GM19467 (cell line): ENCODE measurements around the gene FBXL4.

Source experiments
- ATAC-seq: cut with Tn5 transposase; IDR thresholded peaks from one replicate; pipeline ENCODE4 v1.9.1; 2021; ENCODE audit warnings: mild to moderate bottlenecking, moderate library complexity; ENCODE audit not compliant: unreplicated experiment

FBXL4 gene

DNA sequence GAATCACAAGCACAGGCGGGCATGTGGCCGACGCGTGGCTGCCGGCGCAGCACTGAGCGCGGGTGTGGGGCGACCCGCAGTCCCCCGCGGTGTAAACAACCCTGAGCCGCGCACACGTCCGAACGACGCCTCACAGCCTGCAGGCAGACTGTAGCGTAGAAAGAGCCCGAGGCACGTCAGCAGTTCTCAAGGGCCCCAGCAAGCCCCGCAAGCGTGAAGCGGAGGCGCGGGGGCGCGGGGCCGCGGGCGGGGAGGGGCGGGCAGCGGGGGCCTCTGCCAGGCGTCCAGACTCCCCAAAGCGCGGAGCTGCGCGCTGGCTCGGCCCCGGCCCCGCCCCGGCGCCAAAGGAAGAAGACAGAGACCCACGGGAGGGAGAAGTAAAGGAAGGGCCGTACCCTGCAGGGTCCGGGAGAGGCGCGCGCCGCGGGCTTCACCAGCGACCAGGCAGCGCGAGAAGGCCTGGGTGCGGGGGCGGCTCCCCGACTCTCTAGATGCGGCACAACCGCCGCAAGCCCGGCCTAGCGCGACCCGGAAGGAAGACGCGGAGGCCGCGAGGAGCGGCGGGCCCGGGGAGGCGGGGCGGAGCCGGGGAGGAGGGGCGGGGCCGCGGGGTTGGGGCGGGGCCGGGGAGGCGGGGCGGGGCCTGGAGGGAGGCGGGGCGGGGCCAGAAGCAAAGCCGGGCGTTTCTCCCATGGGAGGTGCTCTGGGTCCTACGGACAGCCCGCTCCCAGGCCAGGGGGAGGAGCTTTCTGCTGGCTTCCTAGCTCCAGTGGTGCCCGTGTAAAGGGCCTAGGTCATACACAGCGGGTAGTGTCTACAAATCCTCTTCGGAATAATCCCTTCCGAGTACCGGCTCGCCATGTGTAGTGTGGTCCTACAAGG is at the start of gene FBXL4:
TSS of gene FBXL4 (minus strand) at position 536 of the 882 bp plus-strand sequence. CDS start 20,958 bp downstream, outside the sequence.
- peak; percentile 82 for ATAC-seq

DNA sequence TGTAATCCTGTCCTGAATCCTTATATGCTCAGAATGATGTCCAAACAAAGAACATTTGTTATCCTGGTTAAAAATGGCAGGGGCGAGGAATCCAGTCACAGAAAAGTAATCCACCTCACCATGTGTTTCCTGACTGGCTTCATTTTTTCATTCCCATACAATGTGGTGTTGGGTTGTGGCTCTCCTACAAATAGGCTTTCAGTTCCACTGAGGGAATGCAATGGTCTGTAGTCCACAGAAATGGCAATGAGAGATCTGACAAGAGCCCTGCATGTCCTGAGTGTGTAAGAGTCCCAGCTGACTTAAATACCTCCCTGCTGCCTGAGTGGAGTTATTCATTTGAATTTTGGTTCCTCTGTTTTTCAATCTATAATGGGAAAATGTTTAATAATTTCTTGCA is 47.4 kb upstream of the FBXL4 start:
- ATAC-seq = no peak

DNA sequence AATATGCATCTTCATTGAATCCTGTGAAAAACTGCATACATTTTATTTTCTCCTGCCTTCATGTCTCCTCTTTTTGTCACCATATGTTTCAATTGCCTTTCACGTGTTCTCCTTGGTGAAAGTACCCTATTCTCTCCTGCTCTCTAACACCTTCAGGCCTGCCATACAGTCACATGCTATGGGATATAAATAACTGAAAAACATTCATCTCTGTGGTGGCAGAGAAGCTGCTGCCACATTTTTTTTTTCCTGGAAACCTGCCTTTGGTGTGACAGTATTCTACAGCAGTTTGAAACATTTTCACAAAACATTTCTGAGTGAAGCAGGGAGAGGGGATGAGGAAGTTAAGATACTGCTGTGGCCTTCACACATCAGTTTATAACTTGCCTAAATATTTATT is 44.8 kb upstream of the FBXL4 start:
- no peak for ATAC-seq

DNA sequence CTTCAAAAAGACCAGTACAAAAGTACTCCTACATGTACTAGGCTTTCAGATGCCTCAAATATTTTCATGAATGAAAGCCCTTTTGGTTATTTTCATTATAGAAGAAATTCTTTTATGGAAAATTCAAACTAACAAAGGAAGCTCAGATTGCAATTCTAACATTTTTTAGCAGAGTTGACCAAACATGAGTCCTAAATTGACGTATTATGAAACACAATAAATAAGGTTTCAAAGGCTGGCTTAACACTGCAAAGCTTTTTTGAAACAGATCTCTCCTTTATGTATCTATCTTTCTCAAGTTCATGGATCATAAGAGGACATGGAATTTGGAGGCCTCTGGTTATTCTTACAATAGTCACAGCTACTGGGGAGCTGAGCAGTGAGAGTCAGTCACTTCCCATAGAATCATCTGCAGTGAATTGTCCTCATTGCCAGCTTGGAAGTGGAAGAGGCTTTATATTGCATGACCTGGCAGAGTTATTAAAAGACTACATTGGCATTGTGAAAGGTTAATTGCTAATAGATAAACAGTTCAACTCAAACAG is 38.4 kb upstream of the FBXL4 start:
- ATAC-seq = no peak

DNA sequence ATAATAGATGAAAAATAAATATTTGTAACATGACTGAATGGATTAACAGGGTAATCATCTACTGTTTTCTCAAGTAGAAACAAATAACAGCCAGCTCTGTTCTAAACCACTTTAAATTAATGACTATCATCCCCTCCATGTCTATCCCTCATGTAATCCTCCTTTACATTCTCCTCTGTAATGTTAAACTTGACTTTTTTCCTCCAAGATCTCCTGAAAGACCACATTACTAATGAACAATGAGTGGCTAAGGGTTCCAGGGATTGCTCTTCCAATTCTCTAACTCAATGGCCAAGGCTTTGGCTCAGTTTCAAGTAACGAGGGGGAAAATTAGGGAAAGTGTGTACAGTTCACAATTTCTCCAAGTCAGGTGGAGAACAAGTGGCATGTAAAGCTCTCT is 37.6 kb upstream of the FBXL4 start:
- no peak for ATAC-seq

DNA sequence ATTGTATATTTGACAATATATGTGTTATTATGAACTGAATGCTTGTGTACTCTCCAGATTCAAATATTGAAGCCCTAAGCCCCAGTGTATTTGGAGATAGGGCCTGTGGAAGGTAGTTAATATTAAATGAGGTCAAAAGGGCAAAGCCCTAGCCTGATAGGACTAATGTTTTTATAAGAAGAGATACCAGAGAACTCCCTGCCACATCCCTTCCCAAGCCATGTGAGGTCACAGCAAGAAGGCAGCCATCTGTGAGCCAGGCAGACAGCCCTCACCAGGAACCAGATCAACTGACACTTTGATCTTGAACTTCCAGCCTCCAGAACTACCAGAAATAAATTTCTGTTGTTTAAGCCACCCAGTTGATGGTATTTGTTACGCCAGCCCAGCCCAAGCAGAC is 36.4 kb upstream of the FBXL4 start:
- no peak for ATAC-seq

DNA sequence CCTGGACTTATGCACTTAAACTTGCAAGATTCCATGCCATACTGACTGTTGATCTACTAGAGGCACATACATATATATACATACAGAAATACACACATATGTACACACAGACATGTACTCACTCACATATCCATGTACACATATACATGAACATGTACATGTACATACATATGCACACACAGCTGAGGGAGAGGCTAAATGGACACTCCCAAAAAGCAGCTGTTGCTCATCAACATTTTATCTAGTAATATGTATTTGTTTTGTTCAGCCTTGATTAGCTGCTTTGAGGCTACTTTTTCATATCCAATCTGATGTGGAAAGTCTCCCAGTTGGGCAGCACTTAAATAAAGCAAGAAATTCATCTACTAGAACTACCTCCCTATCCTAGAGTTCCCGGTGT is 33.7 kb upstream of the FBXL4 start:
- no peak for ATAC-seq

DNA sequence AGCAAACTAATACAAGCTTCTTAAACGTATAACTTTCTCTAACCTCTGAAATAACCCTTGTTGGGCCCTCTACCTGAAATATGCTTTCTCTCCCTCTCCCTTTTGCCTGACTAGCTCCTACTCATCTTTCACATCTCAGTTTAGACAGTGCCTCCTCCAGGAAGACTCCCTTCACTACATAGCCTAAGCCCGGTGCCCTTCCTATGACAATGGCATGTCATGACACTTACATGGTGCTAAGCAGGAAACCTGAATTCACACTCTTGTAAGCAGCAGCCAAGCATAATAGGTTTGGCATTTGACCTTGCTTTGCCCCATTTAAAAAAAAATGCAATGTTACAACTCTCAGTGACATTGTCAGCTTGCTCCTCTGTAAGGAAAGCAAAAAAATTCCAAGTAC is 33.1 kb upstream of the FBXL4 start:
- no peak for ATAC-seq

DNA sequence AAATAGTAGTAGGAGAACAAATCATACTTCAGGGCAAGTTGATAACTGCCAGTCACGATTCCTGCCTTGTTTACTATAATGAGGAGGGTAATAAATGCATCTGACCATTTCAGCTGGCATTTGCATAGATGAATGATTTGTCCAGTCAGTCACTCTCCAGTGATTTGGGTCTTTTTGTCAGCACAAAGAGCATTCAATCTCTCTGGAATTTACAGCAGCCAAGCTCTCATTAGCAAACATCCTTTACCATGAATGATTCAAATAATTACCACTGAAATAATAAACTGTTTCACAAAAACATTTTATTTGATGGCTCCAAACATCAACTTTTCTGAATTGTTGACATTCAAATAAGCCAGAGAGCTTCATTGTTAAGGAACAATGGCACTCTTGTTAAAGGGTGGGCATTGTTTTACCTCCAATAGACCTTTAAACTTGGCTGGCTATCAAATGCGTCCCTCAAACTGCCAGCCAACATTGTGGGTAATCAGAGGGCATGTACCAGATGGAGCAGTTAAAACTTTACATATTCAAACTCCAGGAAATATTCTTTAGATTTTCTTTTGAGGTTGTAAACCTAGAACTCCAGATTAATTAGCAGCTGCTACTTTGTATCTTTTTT is 30.0 kb upstream of the FBXL4 start:
- no peak for ATAC-seq

DNA sequence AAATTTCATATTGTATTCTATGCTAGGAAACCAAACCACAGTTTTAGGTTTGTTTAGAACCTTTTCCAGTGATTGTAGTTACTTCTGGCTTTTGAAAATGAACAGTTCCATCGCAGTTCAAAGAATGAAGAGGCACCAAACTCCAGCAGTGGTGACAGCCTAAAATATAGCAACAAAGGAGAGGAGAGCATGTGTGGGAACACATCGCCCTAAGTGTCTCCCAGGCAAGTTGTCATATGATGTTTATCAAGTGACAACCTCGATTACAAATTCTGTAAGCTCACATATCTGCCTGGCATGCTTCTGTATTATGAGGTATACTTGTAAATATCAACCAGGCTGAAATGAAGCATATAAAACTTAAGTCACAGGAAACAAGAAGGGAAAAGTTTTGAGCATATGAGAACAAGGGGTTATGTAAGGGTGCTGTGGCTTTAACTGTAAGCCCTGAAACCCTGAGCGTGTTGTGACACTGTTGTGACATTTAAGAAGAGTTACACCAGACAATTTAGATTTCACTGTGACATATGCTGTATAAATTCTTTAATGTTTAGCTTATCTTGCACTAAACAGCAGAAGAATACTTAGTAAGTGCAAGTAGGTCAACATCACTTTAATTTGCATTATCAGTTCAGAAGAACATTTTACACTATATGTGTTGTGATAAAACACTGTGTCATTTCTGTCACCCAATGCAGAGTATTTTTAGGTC is 29.1 kb upstream of the FBXL4 start:
- ATAC-seq = no peak

DNA sequence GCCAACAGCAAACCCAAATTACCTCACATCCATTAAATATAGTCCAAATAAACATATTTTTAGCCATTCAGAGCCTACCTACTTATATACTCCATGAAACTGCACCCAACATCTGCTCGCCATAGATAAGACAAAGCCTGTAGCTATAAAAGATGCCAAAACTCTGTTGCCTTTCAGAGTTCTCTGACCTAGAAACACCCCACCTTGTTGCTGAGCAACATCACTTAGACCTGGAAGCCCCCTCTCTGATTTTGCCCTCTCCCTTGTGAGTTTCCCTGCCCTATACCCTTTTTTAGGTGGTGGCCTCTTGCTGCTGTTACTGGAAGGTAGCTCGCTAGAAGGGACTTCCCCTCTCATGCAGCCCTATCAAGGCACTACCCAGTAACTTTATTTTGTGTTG is 27.7 kb upstream of the FBXL4 start:
- ATAC-seq = no peak

DNA sequence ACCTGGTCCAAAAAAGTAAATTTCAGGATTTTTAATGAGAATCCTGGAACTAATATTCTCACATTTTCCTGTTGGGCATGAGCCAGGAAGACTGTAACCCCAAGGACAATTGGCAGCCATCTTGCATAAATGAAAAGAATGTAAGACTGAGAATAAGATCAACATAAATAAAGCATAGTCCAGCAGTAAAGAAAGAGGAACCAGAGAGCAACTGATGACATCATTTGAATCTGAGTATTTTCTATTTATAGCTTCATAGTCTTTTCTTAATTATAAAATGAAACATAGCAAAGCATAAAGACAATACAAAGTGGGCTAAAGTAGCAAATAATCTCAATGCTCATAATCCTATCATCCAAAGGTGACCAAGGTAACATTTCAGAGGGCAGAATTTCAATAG is 26.6 kb upstream of the FBXL4 start:
- ATAC-seq = no peak

DNA sequence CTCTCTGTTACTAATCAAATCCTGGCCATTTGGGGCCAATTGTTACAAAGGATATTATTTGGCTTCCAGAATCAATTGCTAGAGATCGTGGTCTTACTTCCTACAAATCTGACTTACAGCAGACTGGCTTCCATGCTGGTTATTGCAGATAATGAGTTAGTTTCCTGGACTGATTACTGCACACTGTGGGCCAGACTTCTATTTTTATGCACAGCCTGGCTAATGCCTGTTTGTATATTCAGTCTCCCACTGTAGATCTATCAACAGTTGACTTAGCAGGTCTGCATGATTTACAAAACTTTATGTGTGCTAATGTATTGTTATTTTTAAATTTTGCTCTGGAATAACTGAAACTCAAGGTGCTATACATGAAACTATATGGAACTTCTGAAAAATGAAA is 25.8 kb upstream of the FBXL4 start:
- ATAC-seq = no peak

DNA sequence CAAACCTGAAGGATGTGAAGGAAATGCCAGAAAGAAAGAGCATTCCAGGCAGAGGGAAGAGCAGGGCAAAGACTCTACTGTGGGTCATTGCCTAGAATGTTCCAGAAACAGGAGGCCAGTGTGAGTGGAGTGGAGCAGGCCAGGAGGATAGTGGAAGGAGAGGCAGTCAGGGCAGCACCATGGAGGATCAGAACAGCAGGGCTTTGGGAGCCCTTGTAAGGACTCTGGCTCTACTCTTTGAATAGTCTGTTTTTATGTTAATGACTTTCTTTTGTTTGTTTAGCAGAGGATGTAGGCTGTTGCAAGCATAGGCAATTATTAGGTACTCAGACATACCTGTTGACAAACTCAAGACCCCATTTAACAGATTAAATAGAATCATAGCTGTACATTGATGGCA is 23.6 kb upstream of the FBXL4 start:
- ATAC-seq = no peak

DNA sequence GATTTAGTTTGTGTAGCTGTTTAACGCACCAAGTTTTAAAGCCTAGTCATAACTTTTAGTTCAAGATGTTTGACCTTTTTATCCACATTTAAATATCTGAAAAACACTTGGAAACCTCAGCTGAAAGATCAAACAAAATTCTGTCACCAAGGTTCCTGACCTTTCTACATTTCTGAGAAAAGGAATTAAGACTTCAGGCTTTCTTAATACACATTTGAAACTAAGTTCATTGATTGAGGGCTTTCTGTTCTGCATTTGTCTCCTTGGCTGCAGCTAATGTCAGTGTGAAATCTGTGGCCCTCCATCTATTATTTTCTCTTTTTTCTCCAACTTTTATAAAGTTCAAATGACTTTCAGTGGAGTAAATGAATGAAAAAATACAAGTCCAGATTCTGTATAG is 22.7 kb upstream of the FBXL4 start:
- no peak for ATAC-seq

DNA sequence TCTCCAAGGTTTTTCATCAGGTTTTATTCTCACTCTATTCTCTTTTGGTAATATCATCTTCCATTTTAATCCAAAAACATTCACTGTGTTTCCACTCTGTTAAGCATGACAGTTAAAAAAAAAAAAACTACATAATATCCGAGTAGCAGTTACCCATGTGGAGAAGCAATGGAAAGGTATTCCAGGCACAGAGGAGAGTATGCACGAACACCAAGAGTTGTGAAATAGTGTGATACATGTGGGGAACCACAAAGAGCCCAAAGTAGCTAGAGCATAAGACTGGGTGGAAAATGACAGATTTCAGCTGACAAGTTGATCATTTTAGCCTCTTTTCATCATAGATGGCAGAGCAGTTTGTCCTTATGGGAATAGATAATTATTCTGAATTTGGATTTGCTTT is 19.9 kb upstream of the FBXL4 start:
- no peak for ATAC-seq

DNA sequence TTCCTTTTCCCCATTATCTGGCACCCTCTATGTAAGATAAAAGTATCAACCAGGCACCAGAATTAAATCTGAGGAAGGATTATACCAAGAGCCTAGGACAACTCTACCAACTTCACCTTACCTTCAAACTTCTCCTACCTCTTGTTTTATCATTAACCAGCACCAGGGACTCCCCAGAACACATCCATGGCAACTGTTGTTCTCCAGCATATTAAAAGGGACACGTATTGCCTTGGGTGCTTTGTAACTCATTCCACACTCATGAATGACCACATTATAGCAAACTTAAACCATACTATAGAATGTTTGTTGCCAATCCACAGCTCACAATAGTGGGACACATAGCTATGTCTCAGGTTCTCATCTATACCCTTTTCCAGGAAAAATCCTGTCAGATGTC is 11.9 kb upstream of the FBXL4 start:
- ATAC-seq = no peak

DNA sequence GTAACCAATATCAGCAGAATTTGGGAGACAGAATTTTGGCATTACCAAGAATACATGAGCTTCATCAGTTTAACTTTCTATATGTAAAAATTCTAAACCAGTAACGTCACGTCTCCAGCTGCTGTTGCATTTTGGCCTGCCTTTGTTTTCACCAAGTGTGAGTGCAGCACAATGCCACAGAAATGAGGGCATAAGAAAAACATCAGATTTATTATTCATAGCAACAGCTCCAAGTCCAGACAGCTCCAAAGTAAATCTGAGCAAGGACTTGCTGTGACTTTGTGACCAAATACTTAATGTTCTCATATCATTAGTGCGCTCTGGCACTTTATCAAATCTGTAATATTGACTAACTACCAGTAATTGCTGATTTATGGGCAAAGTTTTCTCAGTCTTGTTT is 11.0 kb upstream of the FBXL4 start:
- no peak for ATAC-seq

DNA sequence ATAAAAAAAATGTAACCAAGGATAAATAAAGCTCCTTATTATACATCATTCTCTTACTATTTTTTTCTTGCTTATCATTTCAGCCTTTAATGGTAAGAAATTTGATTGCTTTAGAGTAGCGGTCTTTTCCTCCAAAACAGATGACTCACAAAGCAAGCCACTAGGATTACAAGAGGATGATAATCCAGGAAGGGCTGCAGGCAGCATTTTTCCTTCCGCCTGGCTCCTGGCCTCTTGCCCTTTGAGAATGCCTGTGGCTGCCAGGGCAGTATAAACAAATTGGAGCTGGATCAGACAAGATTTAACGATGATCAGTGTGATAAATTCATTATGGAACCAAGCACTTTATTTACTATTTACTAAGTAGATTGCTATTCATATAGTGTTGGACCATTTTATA is 9.7 kb upstream of the FBXL4 start:
- ATAC-seq = no peak

DNA sequence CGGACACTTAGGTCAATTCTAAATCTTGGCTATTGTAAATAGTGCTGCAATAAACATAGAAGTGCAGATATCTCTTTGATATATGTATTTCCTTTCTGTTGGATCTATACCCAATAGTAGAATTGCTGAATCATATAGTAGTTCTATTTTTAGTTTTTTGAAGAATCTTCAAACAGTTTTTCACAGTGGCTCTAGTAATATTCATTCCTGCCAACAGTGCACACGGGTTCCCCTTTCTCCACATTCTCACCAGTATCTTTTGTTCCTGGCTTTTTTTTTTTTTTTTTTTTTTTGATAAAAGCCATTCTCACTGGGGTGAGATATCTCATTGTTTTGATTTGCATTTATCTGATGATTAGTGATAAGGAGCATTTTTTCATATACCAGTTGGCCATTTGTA is 1.8 kb upstream of the FBXL4 start:
- ATAC-seq = no peak

DNA sequence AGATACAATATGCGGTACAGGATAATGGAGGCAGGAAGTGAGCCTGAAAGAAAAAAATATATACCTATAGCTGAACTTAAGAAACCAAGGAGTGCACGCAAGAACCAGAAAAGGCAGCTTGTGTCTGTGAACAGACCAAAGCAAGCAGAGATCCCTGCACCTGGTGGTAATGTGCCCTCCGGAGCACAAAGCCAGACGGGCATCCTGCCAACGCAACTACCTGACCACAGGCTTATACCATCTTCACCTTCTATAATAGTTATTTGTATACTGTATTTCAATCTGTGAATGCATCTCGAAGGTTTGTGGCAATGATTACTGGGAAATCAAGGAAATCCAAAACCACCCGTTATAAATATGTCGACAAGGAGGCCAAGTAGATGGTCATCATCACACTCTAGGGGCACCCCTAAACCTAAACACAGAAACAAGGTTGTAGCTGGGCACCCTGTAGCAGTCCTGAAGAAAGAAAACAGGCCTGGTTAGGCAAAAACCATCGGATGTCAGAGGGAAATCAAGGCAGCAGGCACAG is 801 bp downstream of the FBXL4 start:
- ATAC-seq = peak; percentile 28
